Transverse colon (tissue), 4 donors: ENCODE measurements around the gene RPL23. TPM values are rescaled to one million over a fixed set of nuclear protein-coding genes. Genes with fewer than 3 reads are reported as not detected.

Source experiments
- DNase-seq: peaks from one replicate; pipeline ENCODE4 v3.0.0-alpha.2; 2019
- H3K27ac ChIP-seq, 4 donors: fragments of 200-600 bp; sonication (generic); 2 replicates each; pipeline ENCODE4 v1.5.1; 2016 to 2018; ENCODE audit warnings: inconsistent platforms in 4 of 4
- H3K27me3 ChIP-seq: fragments of 200-600 bp; sonication (generic); 2 replicates; pipeline ENCODE4 v1.5.1; 2017; ENCODE audit warnings: inconsistent platforms
- H3K36me3 ChIP-seq, 4 donors: fragments of 200-600 bp; sonication (generic); 2 replicates each; pipeline ENCODE4 v1.5.1; 2017 to 2019; ENCODE audit warnings: inconsistent platforms in 4 of 4
- H3K4me1 ChIP-seq, 4 donors: fragments of 200-600 bp; sonication (generic); 2 replicates each; pipeline ENCODE4 v1.5.1; 2017 to 2020; ENCODE audit warnings: inconsistent platforms in 4 of 4
- H3K4me3 ChIP-seq, 4 donors: fragments of 200-600 bp; sonication (generic); 1 replicate in 1 of 4; 2 replicates in 3 of 4; pipeline versions ENCODE4 v1.5.1 to v1.6.1; 2017 to 2019; ENCODE audit warnings: inconsistent platforms in 4 of 4
- H3K9me3 ChIP-seq, 2 donors: fragments of 200-600 bp; sonication (generic); 2 replicates each; pipeline ENCODE4 v1.5.1; 2017 to 2019; ENCODE audit warnings: inconsistent platforms in 2 of 2
- CTCF ChIP-seq, 5 experiments: fragments of 200-600 bp in 3 of 5; fragments of 450-650 bp in 2 of 5; sonication (generic) in 3 of 5; IDR thresholded peaks; 1 replicate in 2 of 5; 2 replicates in 3 of 5; pipeline ENCODE4 v1.5.1; 2016 to 2017; ENCODE audit warnings: antibody characterized with exemption in 5 of 5, inconsistent platforms in 3 of 5, mild to moderate bottlenecking in 2 of 5, moderate library complexity in 1 of 5
- EP300 ChIP-seq: sonication (generic); formaldehyde crosslinking; IDR thresholded peaks from one replicate; pipeline ENCODE4 v1.6.1; 2017; ENCODE audit warnings: antibody characterized with exemption, low read depth
- POLR2A ChIP-seq: fragments of 450-650 bp; IDR thresholded peaks from one replicate; pipeline ENCODE4 v1.6.1; 2016; ENCODE audit warnings: antibody characterized with exemption, mild to moderate bottlenecking, moderate library complexity
- POLR2AphosphoS5 ChIP-seq, 3 donors: sonication (generic); formaldehyde crosslinking; IDR thresholded peaks; one replicate each; pipeline ENCODE4 v1.6.1; 2016; ENCODE audit warnings: antibody characterized with exemption in 3 of 3
- WGBS, 2 donors: methylation state at CpG; one replicate each; pipeline ENCODE4 v1.1.5; 2018; ENCODE audit warnings: low coverage in 1 of 2; 5-methylcytosine and 5-hydroxymethylcytosine counted together
- in situ Hi-C, 4 donors: fragments of 200-750 bp; cut with MboI; loops; one replicate each; pipeline versions ENCODE4 v1.15.0 to v1.15.1; 2017; ENCODE audit warnings: low sequenced_read_pairs in 3 of 4, low pct_ligation_motif_present in 1 of 4, low pct_unique_long_range_greater_than_20kb in 1 of 4
- intact Hi-C: fragments of 100-400 bp; cut with DNase I; formaldehyde crosslinking; loops from one replicate; pipeline ENCODE4 v1.15.1; 2023; ENCODE audit warnings: low total_unique reads
- total RNA-seq, 4 donors: library from RNA; depleted of rRNA; stranded (reverse); fragments of >200 nt; gene quantifications; one replicate each; pipeline ENCODE4 v1.1.0, GENCODE V29; 2016

RPL23 gene
- total RNA-seq, 4 donors from 2014 or later = 386 to 1,109 (median 710) TPM

DNA sequence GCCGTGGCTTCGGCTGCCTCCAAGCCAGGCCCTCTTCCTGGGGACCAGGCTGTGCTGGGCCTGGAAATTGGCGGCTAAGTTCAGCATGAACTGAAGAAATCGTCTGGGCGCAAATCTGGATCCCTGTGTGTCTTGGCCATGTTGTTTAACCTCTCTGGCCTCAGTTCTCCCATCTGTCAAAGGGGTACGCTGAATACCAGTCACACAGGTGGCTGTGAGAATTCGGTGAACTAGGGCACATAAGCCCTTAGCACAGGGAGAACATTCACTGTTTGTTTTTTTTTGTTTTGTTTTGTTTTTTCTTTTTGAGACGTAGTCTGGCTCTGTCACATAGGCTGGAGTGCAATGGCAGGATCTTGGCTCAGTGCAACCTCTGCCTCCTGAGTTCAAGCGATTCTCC lies 35.3 kb upstream of the RPL23 start:
- no peak for DNase-seq
- H3K4me1 ChIP-seq = peaks cover 25 to 83% (median 45%) of the 10 kb centered on the region in 4 donors
- H3K36me3 ChIP-seq = peaks cover 0 to 20% (median 7%) of the 10 kb centered on the region in 4 donors
- 81 to 87% methylated on average over 2 to 9 of the region's 9 CpGs for WGBS, 2 donors
- H3K27me3 ChIP-seq = no peaks in the 10 kb centered on the region
- intact Hi-C loops = no loop called here
- H3K9me3 ChIP-seq = no peaks in the 10 kb centered on the region
- no peak overlapping the region for H3K4me3 ChIP-seq
- no peak for TF ChIP-seq POLR2AphosphoS5 (IDR thresholded peaks at IDR 0.05)
- TF ChIP-seq POLR2A = no peak
- no peak for TF ChIP-seq EP300
- no peak for TF ChIP-seq CTCF (IDR thresholded peaks at IDR 0.05)
- no peak overlapping the region for H3K27ac ChIP-seq
- in situ Hi-C loops = no loop called here

GRCh38 chr17:38886643-38887010 lies 33.1 kb upstream of the RPL23 start:
- intact Hi-C loops (no loop called here), in situ Hi-C loops (no loop called here)
- Histone ChIP-seq H3K4me1 (peaks cover 37 to 83% (median 54%) of the 10 kb centered on the region in 4 donors), H3K9me3 (no peaks in the 10 kb centered on the region), H3K36me3 (peaks cover 0 to 8% (median 3%) of the 10 kb centered on the region in 4 donors), H3K27ac (peak overlapping the region; percentile 44 to 54 (median 46)), H3K27me3 (no peaks in the 10 kb centered on the region), H3K4me3 (no peak overlapping the region)
- WGBS, 2 donors = 31% methylated on average over 8 of the region's 8 CpGs; no CpG with 5 or more reads in 1 of the 2 donors
- DNase-seq = peak; percentile 49
- TF ChIP-seq POLR2AphosphoS5 (IDR thresholded peaks at IDR 0.05) = peak in 1 of 3 donors; percentile 11
- no peak for TF ChIP-seq POLR2A

GRCh38 chr17:38885728-38886642 lies 32.5 kb upstream of the RPL23 start:
- DNase-seq = no peak
- Histone ChIP-seq H3K4me3 (no peak overlapping the region), H3K27ac (peak overlapping the region; percentile 44 to 54 (median 46)), H3K4me1 (peaks cover 43 to 87% (median 60%) of the 10 kb centered on the region in 4 donors), H3K27me3 (no peaks in the 10 kb centered on the region), H3K9me3 (no peaks in the 10 kb centered on the region), H3K36me3 (peaks cover 0 to 3% (median 0%) of the 10 kb centered on the region in 4 donors)
- 62 to 83% methylated on average over 2 to 11 of the region's 11 CpGs for WGBS, 2 donors
- intact Hi-C loops = no loop called here
- TF ChIP-seq POLR2AphosphoS5 (IDR thresholded peaks at IDR 0.05) = no peak
- no peak for TF ChIP-seq CTCF (IDR thresholded peaks at IDR 0.05)
- no peak for TF ChIP-seq EP300
- TF ChIP-seq POLR2A = no peak
- in situ Hi-C loops = no loop called here

DNA sequence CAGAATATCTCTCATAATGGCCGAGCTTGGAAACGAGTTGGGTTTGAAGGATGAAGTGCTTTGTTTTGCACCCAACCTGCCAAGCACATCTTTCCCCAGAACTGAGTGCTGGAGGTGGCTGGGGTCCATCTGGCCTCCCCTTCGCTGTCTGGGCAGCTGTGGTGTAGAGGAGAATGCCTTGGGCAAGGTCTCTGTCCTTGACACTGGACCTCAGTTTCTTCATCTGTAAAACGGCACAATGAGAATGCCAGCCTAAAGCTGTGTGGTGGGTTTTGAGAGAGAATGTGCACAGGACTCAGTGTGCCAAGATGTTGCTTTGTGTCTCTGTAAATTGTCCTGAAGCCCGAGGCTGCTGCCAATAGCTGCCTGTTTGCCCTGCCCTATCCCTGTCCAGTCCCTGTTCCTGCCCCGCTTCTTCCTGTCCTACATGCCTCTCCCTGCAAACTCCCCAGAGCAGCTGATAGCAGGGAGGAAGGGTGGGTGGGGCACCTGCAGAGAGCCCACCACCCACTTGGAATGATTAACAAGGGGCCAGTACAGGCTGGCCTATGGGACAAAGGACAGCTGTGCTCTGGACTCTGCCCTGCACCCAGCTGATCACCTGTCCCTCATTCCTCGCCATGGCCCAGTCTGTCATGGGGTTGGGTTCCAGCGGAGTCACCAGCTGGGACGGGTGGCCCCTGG lies 31.7 kb upstream of the RPL23 start:
- Histone ChIP-seq H3K36me3 (no peaks in the 10 kb centered on the region), H3K27me3 (no peaks in the 10 kb centered on the region), H3K4me3 (no peak overlapping the region), H3K27ac (peak overlapping the region; percentile 25 to 54 (median 46)), H3K4me1 (peaks cover 50 to 90% (median 68%) of the 10 kb centered on the region in 4 donors), H3K9me3 (no peaks in the 10 kb centered on the region)
- intact Hi-C loops (no loop called here), in situ Hi-C loops (no loop called here)
- 40 to 64% methylated on average over 1 to 9 of the region's 9 CpGs for WGBS, 2 donors
- peak; percentile 55 for DNase-seq
- peak in 2 of 3 donors; percentile 43 for TF ChIP-seq POLR2AphosphoS5 (IDR thresholded peaks at IDR 0.05)
- TF ChIP-seq POLR2A = peak; percentile 17
- peak; percentile 38 for TF ChIP-seq EP300
- no peak for TF ChIP-seq CTCF (IDR thresholded peaks at IDR 0.05)
